ENCODE measurements around the gene ARHGAP23.

DNA sequence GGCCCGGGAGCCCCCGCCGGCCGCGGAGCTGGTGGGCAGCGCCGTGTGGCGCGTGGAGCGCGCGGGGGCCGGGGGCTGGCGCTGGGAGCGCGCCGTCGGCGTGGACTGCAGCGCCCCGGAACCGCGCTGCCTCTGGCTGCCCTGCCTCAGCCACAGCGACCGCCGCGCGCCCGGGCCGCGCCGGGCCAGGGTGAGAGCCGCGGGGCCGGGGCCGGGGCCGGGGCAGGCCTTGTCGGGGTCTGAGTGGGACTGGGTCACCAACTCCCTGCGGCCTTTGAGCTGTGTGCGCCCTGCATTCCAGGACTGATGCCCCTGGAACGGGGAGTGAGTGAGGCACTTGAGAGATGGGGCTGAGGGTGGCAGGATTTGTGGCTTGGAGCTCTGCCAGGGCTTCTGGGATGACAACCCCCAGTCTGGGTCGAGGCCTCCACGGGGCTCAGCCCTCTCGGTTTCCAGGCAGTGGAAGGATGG is 25.7 kb downstream of the ARHGAP23 start:
- no peak for TF ChIP-seq POLR2A (IDR thresholded peaks at IDR 0.05; ENCODE audit: low read depth, low read length)
- TF ChIP-seq, protein P1, sequence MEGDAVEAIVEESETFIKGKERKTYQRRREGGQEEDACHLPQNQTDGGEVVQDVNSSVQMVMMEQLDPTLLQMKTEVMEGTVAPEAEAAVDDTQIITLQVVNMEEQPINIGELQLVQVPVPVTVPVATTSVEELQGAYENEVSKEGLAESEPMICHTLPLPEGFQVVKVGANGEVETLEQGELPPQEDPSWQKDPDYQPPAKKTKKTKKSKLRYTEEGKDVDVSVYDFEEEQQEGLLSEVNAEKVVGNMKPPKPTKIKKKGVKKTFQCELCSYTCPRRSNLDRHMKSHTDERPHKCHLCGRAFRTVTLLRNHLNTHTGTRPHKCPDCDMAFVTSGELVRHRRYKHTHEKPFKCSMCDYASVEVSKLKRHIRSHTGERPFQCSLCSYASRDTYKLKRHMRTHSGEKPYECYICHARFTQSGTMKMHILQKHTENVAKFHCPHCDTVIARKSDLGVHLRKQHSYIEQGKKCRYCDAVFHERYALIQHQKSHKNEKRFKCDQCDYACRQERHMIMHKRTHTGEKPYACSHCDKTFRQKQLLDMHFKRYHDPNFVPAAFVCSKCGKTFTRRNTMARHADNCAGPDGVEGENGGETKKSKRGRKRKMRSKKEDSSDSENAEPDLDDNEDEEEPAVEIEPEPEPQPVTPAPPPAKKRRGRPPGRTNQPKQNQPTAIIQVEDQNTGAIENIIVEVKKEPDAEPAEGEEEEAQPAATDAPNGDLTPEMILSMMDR (IDR thresholded peaks at IDR 0.05 in 2 of 3, conservative IDR thresholded peaks at IDR 0.05 in 1 of 3; ENCODE audit: control insufficient read depth in 2 of 3, extremely low read depth in 1 of 3, insufficient read depth in 1 of 3, low read depth in 3 of 3, low read length in 3 of 3): no peak
- no peak for TF ChIP-seq RAD21 (IDR thresholded peaks at IDR 0.05; ENCODE audit: insufficient read depth, low read depth, low read length)
